BLaER1 treated with 17β-estradiol and CSF1 and Interleukin-3, amounts not matched to agents 10 nM and 100 nM (cell line): ENCODE results near the gene CBX7.
A peak's percentile ranks its signal among the peaks of the same experiment; 100 is the strongest.
"Not testable (repeated sequence)": the region's sequence is repeated elsewhere in the genome, so short reads cannot be mapped to it uniquely, and the experiment has no call there.

Experiments
- H3K27ac ChIP-seq, 11 experiments: shearing (Covaris generic); formaldehyde crosslinking; 2 replicates each; pipeline ENCODE4 v1.8.1; 2022
- H3K27me3 ChIP-seq, 11 experiments: shearing (Covaris generic); formaldehyde crosslinking; 2 replicates each; pipeline ENCODE4 v1.8.1; 2022
- H3K36me3 ChIP-seq, 11 experiments: shearing (Covaris generic); formaldehyde crosslinking; 2 replicates each; pipeline ENCODE4 v1.8.1; 2022
- H3K4me1 ChIP-seq, 10 experiments: shearing (Covaris generic); formaldehyde crosslinking; 2 replicates each; pipeline ENCODE4 v1.8.1; 2022
- H3K4me2 ChIP-seq, 11 experiments: shearing (Covaris generic); formaldehyde crosslinking; 2 replicates each; pipeline ENCODE4 v1.8.1; 2022
- H3K4me3 ChIP-seq, 10 experiments: shearing (Covaris generic); formaldehyde crosslinking; 2 replicates each; pipeline ENCODE4 v1.8.1; 2022
- H3K9ac ChIP-seq, 11 experiments: shearing (Covaris generic); formaldehyde crosslinking; 2 replicates each; pipeline ENCODE4 v1.8.1; 2022
- H3K9me3 ChIP-seq, 11 experiments: shearing (Covaris generic); formaldehyde crosslinking; replicated peaks in 1 of 11; 2 replicates each; pipeline ENCODE4 v1.8.1; 2022
- H4K20me1 ChIP-seq, 11 experiments: shearing (Covaris generic); formaldehyde crosslinking; 2 replicates each; pipeline ENCODE4 v1.8.1; 2022
- Cebpa-rat ChIP-seq, 11 experiments: shearing (Covaris generic); IDR thresholded peaks; 2 replicates each; pipeline ENCODE4 v1.8.1; 2022

CBX7 gene

DNA sequence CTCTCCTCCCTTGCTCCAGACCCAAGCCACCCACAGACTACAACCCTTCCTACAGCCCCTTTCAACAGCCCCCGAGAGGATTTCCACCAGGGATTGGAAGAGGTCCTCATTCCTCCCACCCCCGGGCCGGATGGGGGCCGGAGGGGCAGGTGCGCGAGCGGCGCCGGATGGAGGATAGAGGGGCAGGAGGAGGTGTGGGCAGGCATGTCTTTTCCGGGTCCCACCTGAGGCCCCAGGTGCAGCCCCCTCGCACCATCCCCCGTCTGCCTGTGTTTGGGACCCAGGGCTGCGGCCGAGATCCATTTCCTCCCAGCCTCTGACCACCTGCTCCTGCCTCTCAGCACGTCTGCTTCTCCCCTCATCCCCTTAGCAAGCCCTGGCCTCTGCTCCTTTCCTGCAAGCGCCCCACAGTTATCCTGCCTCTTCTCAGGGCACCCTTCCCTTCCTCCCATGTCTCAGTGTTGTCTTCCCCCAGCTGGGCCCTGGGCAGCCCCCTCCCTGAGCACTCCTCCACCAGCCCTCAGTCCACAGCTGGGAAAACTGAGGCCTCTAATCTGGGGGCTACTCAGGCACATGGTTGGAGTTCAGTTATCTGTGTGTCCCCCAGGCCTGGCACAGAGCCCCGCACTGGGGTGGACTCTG is 19.3 kb upstream of the CBX7 start:
- peaks cover 22 to 37% (median 27%) of the 10 kb centered on the region in 10 experiments for H3K4me1 ChIP-seq

DNA sequence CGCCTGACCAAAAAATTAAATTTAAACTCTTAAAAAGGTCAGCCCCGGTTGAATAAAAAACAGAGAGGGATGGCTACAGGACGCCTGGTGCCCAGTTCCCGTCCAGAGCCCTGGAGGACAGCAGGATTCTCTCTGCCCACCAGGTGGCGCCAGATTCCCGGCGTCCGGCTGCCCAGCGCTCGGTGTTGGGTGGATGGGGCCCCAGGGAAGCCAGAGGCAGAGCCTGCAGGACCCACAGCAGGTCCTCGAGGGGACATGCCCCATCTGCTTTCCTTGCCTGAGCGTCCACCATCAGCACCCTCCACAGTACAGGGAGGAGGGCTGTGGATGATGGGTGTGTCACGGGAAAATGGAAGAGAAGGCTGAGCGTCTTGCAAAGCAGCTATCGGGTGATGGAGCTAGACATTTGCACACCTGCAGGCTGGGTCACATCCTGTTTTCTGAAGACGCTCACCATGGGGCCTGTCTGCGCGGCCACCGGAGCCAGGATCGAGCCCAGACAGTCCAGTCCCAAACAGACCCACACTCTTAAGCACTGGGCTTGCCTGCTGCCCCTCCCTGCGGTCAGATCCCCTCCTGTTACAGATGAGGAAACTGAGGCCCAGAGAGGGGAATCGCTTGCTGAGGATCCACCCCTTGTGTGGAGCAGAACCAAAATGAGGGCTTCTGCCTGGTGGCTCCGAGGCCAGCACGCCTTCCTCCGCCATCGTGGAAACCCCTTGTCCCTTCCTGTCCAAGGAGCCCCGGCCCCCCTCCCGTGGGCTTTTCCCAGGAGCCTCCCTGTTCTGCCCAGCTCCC is 18.5 kb upstream of the CBX7 start:
- H3K9ac ChIP-seq: no peak overlapping the region
- H3K27ac ChIP-seq: no peak overlapping the region
- 0 out of 22 replicates have a peak, but pooled peaks cover 0 to 6% (median 0%) of the 10 kb centered on the region in 11 experiments for H3K27me3 ChIP-seq
- H4K20me1 ChIP-seq: peaks cover 0 to 20% (median 0%) of the 10 kb centered on the region in 11 experiments; a peak in 7 of 22 replicates
- H3K4me2 ChIP-seq: peak overlapping the region; percentile 34 to 81 (median 61)
- peaks cover 0 to 5% (median 0%) of the 10 kb centered on the region in 11 experiments; a peak in 4 of 22 replicates for H3K9me3 ChIP-seq
- peaks cover 22 to 37% (median 27%) of the 10 kb centered on the region in 10 experiments for H3K4me1 ChIP-seq
- no peak overlapping the region for H3K4me3 ChIP-seq
- TF ChIP-seq Cebpa-rat (IDR thresholded peaks at IDR 0.05): no peak
- H3K36me3 ChIP-seq: no peaks in the 10 kb centered on the region

More for the DNA sequence above, 19.3 kb upstream of the CBX7 start:
- no peaks in the 10 kb centered on the region for H3K36me3 ChIP-seq
- no peak overlapping the region for H3K4me3 ChIP-seq
- H3K9me3 ChIP-seq: no peaks in the 10 kb centered on the region
- no peak overlapping the region for H3K9ac ChIP-seq
- H3K27me3 ChIP-seq: 0 out of 22 replicates have a peak, but pooled peaks cover 0 to 6% (median 0%) of the 10 kb centered on the region in 11 experiments
- no peak overlapping the region for H3K27ac ChIP-seq
- no peak for TF ChIP-seq Cebpa-rat (IDR thresholded peaks at IDR 0.05)
- H4K20me1 ChIP-seq: peaks cover 0 to 27% (median 0%) of the 10 kb centered on the region in 11 experiments; a peak in 8 of 22 replicates
- H3K4me2 ChIP-seq: peak overlapping the region in 9 of 11 experiments; percentile 34 to 76 (median 59); a peak in 17 of 22 replicates

DNA sequence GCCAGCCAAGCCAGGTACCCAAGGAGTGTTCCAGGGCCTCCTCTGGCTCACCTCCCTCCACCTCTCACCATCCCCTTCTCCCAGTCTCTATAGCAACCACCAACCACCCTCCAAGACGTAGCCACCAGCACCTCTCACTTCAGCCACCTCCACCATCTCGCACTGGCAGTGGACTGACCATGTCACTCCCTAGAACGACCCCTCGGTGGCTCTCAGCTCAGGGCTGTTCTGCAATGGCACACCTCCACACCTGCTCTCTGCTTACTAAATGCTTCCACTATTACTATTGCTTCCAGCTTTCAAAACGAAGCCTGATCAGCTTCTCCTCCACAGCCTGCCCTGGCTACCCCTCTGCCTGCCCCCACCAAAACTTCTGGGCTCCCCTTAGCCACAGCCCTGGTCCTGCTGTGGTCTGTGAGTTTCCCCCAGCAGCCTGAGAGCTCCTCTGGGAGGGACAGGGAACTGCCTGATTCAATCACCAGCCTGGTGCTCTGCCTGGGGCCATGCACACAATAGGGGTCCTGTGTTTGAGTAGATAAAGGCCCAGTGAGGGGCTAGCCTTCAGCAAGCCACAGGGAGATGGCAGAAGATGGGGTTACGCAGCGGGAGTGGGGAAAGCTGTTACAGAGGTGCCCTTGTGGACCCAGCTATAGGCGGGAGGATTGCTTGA is 17.5 kb upstream of the CBX7 start:
- Histone ChIP-seq H4K20me1 (peaks cover 0 to 17% (median 0%) of the 10 kb centered on the region in 11 experiments; a peak in 6 of 22 replicates), H3K9me3 (peaks cover 0 to 8% (median 0%) of the 10 kb centered on the region in 11 experiments; a peak in 5 of 22 replicates), H3K27ac (no peak overlapping the region), H3K4me3 (no peak overlapping the region), H3K27me3 (0 out of 22 replicates have a peak, but pooled peaks cover 0 to 6% (median 0%) of the 10 kb centered on the region in 11 experiments), H3K4me2 (no peak overlapping the region), H3K36me3 (no peaks in the 10 kb centered on the region), H3K9ac (no peak overlapping the region), H3K4me1 (peaks cover 17 to 29% (median 26%) of the 10 kb centered on the region in 10 experiments)
- TF ChIP-seq Cebpa-rat (IDR thresholded peaks at IDR 0.05): no peak

DNA sequence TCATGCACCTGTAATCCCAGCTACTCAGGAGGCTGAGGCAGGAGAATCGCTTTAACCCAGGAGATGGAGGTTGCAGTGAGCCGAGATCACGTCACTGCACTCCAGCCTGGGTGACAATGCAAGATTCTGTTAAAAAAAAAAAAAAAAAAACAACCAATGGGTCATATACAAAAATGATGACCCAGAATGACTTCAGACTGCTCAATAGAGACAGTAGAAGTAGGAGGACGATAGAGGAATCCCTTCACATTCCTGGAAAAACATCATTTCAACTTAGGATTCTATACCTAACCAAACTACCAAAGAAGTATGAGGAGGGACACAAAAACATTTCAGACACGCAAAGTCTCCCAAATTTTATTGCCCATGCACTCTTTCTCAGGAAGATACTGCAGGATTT is 14.1 kb upstream of the CBX7 start:
- Histone ChIP-seq H3K4me1 (peaks cover 4 to 8% (median 7%) of the 10 kb centered on the region in 10 experiments; a peak in 17 of 20 replicates), H3K27ac (no peak overlapping the region), H3K36me3 (no peaks in the 10 kb centered on the region), H3K27me3 (0 out of 22 replicates have a peak, but pooled peaks cover 0 to 4% (median 0%) of the 10 kb centered on the region in 11 experiments), H3K4me2 (no peak overlapping the region), H4K20me1 (peaks cover 0 to 11% (median 0%) of the 10 kb centered on the region in 11 experiments; a peak in 6 of 22 replicates), H3K4me3 (no peak overlapping the region), H3K9me3 (peaks cover 0 to 8% (median 0%) of the 10 kb centered on the region in 11 experiments; a peak in 5 of 22 replicates), H3K9ac (no peak overlapping the region)
- TF ChIP-seq Cebpa-rat (IDR thresholded peaks at IDR 0.05): no peak

DNA sequence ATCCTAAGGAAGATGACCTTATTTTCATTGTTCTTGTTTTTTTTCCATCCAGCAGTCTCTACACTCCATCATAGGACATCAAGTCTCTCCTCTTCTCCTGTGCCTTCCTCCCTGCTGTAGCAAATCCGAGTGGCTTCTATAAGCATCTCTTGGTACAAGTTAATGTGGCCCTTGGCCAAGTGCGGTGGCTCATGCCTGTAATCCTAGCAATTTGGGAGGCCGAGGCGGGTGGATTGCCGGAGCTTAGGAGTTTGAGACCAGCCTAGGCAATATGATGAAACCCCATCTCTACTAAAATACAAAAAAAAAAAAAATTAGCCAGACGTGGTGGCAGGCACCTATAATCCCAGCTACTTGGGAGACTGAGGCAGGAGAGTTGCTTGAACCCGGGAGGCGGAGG is 3.6 kb upstream of the CBX7 start:
- not testable (repeated sequence) for H3K4me3 ChIP-seq, H3K9ac ChIP-seq, H3K4me2 ChIP-seq

DNA sequence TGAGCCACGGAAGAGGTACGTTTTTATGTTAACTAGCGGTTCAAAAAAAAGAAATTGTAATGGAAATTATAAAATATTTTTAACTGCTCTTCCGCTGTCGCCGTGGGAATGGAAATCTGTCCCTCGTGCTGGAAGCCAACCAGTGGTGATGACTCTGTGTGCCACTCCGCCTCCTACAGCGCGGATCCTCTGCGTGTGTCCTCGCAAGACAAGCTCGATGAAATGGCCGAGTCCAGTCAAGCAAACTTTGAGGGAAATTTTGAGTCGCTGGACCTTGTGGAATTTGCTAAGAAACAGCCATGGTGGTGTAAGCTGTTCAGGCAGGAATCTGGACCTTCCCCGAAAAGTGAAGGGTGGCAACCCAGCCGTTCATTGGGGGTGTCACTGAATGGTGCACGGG is 2.9 kb upstream of the CBX7 start:
- Histone ChIP-seq H3K4me1 (peaks cover 0 to 25% (median 13%) of the 10 kb centered on the region in 10 experiments; a peak in 18 of 20 replicates), H3K27me3 (peaks cover 21 to 44% (median 34%) of the 10 kb centered on the region in 11 experiments), H3K9ac (no peak overlapping the region), H3K4me2 (no peak overlapping the region), H3K36me3 (no peaks in the 10 kb centered on the region), H4K20me1 (peaks cover 0 to 15% (median 8%) of the 10 kb centered on the region in 11 experiments; a peak in 7 of 22 replicates), H3K27ac (no peak overlapping the region), H3K4me3 (no peak overlapping the region), H3K9me3 (no peaks in the 10 kb centered on the region)
- no peak for TF ChIP-seq Cebpa-rat (IDR thresholded peaks at IDR 0.05)

More for the DNA sequence above, 3.6 kb upstream of the CBX7 start:
- peaks cover 0 to 19% (median 13%) of the 10 kb centered on the region in 10 experiments; a peak in 18 of 20 replicates for H3K4me1 ChIP-seq
- not testable (repeated sequence) for H3K9me3 ChIP-seq, H3K27ac ChIP-seq, H4K20me1 ChIP-seq, H3K36me3 ChIP-seq
- H3K27me3 ChIP-seq: peaks cover 21 to 44% (median 34%) of the 10 kb centered on the region in 11 experiments

DNA sequence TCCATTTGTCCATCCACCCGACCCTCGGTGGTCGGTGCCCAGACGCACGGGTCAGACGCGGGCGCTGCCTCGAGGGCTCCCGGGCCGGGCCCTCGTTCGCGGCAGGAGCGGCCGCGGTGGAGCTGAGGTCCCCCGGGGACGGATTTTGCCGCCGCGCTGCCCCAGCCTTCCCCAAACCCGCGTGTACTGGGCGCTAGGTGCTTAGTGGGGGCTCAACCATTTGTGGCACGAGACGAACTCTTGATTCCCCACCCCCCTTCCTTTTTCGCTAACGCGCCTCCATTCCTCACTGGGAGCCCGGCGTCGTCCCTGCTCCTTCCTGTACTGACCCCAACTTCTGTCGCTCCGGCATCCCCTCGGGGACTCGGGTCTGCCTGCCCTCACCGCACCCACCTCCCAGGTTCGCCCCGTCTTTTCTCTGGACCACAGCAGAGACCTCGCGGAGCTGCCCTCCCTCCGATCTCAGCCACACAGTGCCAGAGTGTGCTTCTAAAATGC is 789 bp upstream of the CBX7 start:
- Histone ChIP-seq H3K4me3 (peak overlapping the region; percentile 69 to 85 (median 73)), H3K4me2 (peak overlapping the region; percentile 87 to 100 (median 98)), H3K36me3 (no peaks in the 10 kb centered on the region; a peak in 1 of 22 replicates), H3K9me3 (no peaks in the 10 kb centered on the region), H3K27me3 (peaks cover 21 to 44% (median 34%) of the 10 kb centered on the region in 11 experiments), H3K9ac (peak overlapping the region; percentile 48 to 76 (median 69); a peak in 20 of 22 replicates), H4K20me1 (peaks cover 0 to 28% (median 8%) of the 10 kb centered on the region in 11 experiments; a peak in 7 of 22 replicates), H3K4me1 (peaks cover 0 to 31% (median 16%) of the 10 kb centered on the region in 10 experiments; a peak in 18 of 20 replicates), H3K27ac (peak overlapping the region in 3 of 11 experiments; percentile 32 to 37 (median 32); a peak in 3 of 22 replicates)
- no peak for TF ChIP-seq Cebpa-rat (IDR thresholded peaks at IDR 0.05)

DNA sequence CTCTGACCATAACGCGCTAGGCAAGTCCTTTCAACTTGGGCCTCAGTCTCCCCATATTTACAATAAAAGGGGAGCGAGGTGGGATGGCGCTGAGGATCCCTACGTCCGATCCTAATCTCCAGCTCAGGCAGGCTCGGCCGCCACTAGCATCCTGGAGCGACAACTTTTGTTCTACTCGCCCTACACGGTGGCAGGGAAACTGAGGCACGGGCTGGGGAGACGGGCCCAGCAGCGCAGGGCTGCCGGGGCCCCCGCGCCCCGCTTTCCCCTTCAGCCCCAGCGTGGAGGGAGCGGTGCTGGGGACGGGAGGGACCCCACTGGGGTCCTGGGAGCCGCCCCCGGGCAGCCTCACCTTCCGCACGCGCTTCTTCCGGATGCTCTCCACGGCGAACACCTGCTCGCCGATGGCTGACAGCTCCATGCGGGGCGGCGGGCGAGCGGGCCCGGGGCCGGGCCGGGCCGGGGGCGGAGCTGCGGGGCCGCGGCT is 413 bp downstream of the CBX7 start:
- H3K4me2 ChIP-seq: peak overlapping the region; percentile 87 to 100 (median 98)
- TF ChIP-seq Cebpa-rat (IDR thresholded peaks at IDR 0.05): no peak
- peaks cover 0 to 28% (median 8%) of the 10 kb centered on the region in 11 experiments; a peak in 8 of 22 replicates for H4K20me1 ChIP-seq
- peak overlapping the region; percentile 53 to 87 (median 73) for H3K9ac ChIP-seq
- H3K36me3 ChIP-seq: no peaks in the 10 kb centered on the region; a peak in 2 of 22 replicates
- H3K4me1 ChIP-seq: peaks cover 0 to 31% (median 16%) of the 10 kb centered on the region in 10 experiments; a peak in 18 of 20 replicates
- peak overlapping the region in 10 of 11 experiments; percentile 31 to 58 (median 50); a peak in 16 of 22 replicates for H3K27ac ChIP-seq
- peak overlapping the region; percentile 69 to 85 (median 73) for H3K4me3 ChIP-seq
- H3K27me3 ChIP-seq: peaks cover 21 to 44% (median 34%) of the 10 kb centered on the region in 11 experiments
- H3K9me3 ChIP-seq: no peaks in the 10 kb centered on the region
